HepG2 (cell line): ENCODE results near the gene GNB3. TPM values are rescaled to one million over a fixed set of nuclear protein-coding genes. Genes with fewer than 3 reads are reported as not detected.

Experiments used
- ASH2L ChIP-seq: fragments of 300-600, 200-600 bp; sonication (generic); IDR thresholded peaks from 2 replicates; pipeline ENCODE4 v1.7.0; 2017; ENCODE audit warnings: low read depth, mild to moderate bottlenecking, moderate library complexity, mixed read lengths, low read length; ENCODE audit not compliant: insufficient read length
- ATF4 ChIP-seq, 2 experiments: fragments of 450-650 bp in 1 of 2; sonication (generic) in 1 of 2; formaldehyde crosslinking; IDR thresholded peaks; 2 replicates each; pipeline versions ENCODE4 v1.5.0 to v1.8.0; 2020 to 2022; ENCODE audit warnings: mild to moderate bottlenecking in 1 of 2, missing genetic modification reagents in 1 of 2
- BCL3 ChIP-seq: sonication (generic); formaldehyde crosslinking; IDR thresholded peaks from 2 replicates; pipeline ENCODE4 v1.5.1; 2020; ENCODE audit warnings: mild to moderate bottlenecking, missing genetic modification reagents, moderate library complexity
- CHD2 ChIP-seq: IDR thresholded peaks from 2 replicates; pipeline ENCODE4 v1.6.1; 2011; ENCODE audit warnings: low read depth, low read length, improper control_type of control experiment
- ELF3 ChIP-seq: IDR thresholded peaks from 2 replicates; pipeline ENCODE4 v1.6.1; 2016; ENCODE audit warnings: missing genetic modification reagents, missing compliant biosample characterization
- GATAD1 ChIP-seq: IDR thresholded peaks from 2 replicates; pipeline ENCODE4 v1.6.1; 2016; ENCODE audit warnings: missing genetic modification reagents, missing compliant biosample characterization
- KDM5B ChIP-seq: sonication (generic); formaldehyde crosslinking; IDR thresholded peaks from 2 replicates; pipeline ENCODE4 v1.4.0; 2020; ENCODE audit warnings: missing genetic modification reagents, mild to moderate bottlenecking, borderline replicate concordance
- LCORL ChIP-seq, 2 experiments: fragments of 450-650 bp in 1 of 2; sonication (generic) in 1 of 2; formaldehyde crosslinking in 1 of 2; IDR thresholded peaks; 2 replicates each; pipeline versions ENCODE4 v1.5.0 to v1.6.1; 2017 to 2020; ENCODE audit warnings: antibody characterized with exemption in 1 of 2, missing genetic modification reagents in 1 of 2
- POGK ChIP-seq: sonication (generic); formaldehyde crosslinking; conservative IDR thresholded peaks from 2 replicates; pipeline ENCODE4 v1.8.0; 2022; ENCODE audit warnings: mild to moderate bottlenecking, moderate library complexity, missing genetic modification reagents
- RAD51 ChIP-seq: fragments of 450-650 bp; IDR thresholded peaks from 2 replicates; pipeline ENCODE4 v1.6.1; 2016; ENCODE audit warnings: borderline replicate concordance
- RFXAP ChIP-seq: sonication (generic); formaldehyde crosslinking; IDR thresholded peaks from 2 replicates; pipeline ENCODE4 v1.4.0; 2020; ENCODE audit warnings: missing genetic modification reagents, borderline replicate concordance
- SMARCE1 ChIP-seq: fragments of 450-650 bp; IDR thresholded peaks from 2 replicates; pipeline ENCODE4 v1.6.1; 2017; ENCODE audit warnings: borderline replicate concordance
- SMC3 ChIP-seq: IDR thresholded peaks from 2 replicates; pipeline ENCODE4 v1.6.1; 2011; ENCODE audit warnings: low read length, improper control_type of control experiment
- SOX5 ChIP-seq: IDR thresholded peaks from 2 replicates; pipeline ENCODE4 v1.6.1; 2016; ENCODE audit warnings: borderline replicate concordance
- THAP11 ChIP-seq: IDR thresholded peaks from 2 replicates; pipeline ENCODE4 v1.6.1; 2016; ENCODE audit warnings: missing biosample characterization, missing genetic modification reagents
- ZBTB14 ChIP-seq: sonication (generic); formaldehyde crosslinking; IDR thresholded peaks from 2 replicates; pipeline ENCODE4 v1.4.0; 2020; ENCODE audit warnings: missing genetic modification reagents
- ZNF33B ChIP-seq: sonication (generic); formaldehyde crosslinking; IDR thresholded peaks from 2 replicates; pipeline ENCODE4 v1.5.1; 2020; ENCODE audit warnings: mild to moderate bottlenecking, missing genetic modification reagents
- ZNF687 ChIP-seq: sonication (generic); formaldehyde crosslinking; IDR thresholded peaks from 2 replicates; pipeline ENCODE4 v1.5.1; 2020; ENCODE audit warnings: mild to moderate bottlenecking, missing genetic modification reagents, moderate library complexity
- polyA plus RNA-seq, 8 experiments: library from polyadenylated mRNA; depleted of rRNA in 3 of 8; stranded (reverse) in 7 of 8; unstranded in 1 of 8; fragments of >200 nt; fragmentation: Illumina TruSeq in 4 of 8; extraction: Trizol in 4 of 8; gene quantifications; 2 replicates each; pipeline versions ENCODE4 v1.2.1 to v1.2.3, GENCODE V29; 2011 to 2016; ENCODE audit warnings: low read depth in 4 of 8, missing spikeins in 1 of 8, mixed read lengths in 1 of 8; ENCODE audit not compliant: insufficient read depth in 1 of 8
- total RNA-seq, 5 experiments: library from RNA; depleted of rRNA; stranded (reverse); fragments of >200 nt; fragmentation: Illumina TruSeq; extraction: Trizol; gene quantifications; 2 replicates each; pipeline ENCODE4 v1.2.3, GENCODE V29; 2016; ENCODE audit warnings: low read depth in 1 of 5

GNB3 gene
- total and polyA plus RNA-seq, 2 of the 13 experiments (the other 11 are each of a cell fraction or from before 2014, with no cell fraction given), result 1.3 to 3.6 TPM

- TF ChIP-seq ASH2L (peak; percentile 46), RAD51 (no peak), ELF3 (CRISPR knock-in tag) (peak; percentile 65), GATAD1 (CRISPR knock-in tag) (peak; percentile 54; the same call in 1 of the 2 replicates), SOX5 (CRISPR knock-in tag) (peak; percentile 36; the same call in 1 of the 2 replicates), LCORL (IDR thresholded peaks at IDR 0.05) (no peak), LCORL (CRISPR knock-in tag; IDR thresholded peaks at IDR 0.05) (peak; percentile 73), BCL3 (CRISPR knock-in tag) (peak; percentile 26; the same call in 1 of the 2 replicates), KDM5B (CRISPR knock-in tag) (peak; percentile 52), ATF4 (CRISPR knock-in tag; IDR thresholded peaks at IDR 0.05) (0 out of 4 replicates have a peak, but pooled peaks of 1 of the 2 experiments have one; percentile 15), RFXAP (CRISPR knock-in tag) (no peak), THAP11 (CRISPR knock-in tag) (peak; percentile 76), ZNF33B (no peak), POGK (CRISPR knock-in tag) (no peak; the same call in 1 of the 2 replicates), ZBTB14 (no peak), ZNF687 (peak; percentile 66), SMC3 (no peak), CHD2 (peak; percentile 75), SMARCE1 (no peak)
Observed at GRCh38 chr12:6873094-6874014, 32.6 kb downstream of the GNB3 start, which contains the start of gene SPSB2 (continued).
